Esophagus muscularis mucosa (tissue), 4 donors: ENCODE measurements around the gene PIK3CD.

ENCODE experiments used
- EP300 ChIP-seq: sonication (generic); formaldehyde crosslinking; IDR thresholded peaks from one replicate; pipeline ENCODE4 v1.6.1; 2017; ENCODE audit warnings: antibody characterized with exemption
- POLR2A ChIP-seq: fragments of 450-650 bp; IDR thresholded peaks from one replicate; pipeline ENCODE4 v1.6.1; 2017; ENCODE audit warnings: antibody characterized with exemption, moderate library complexity, mild to moderate bottlenecking, low read depth
- POLR2AphosphoS5 ChIP-seq, 2 donors: sonication (generic); formaldehyde crosslinking; IDR thresholded peaks; one replicate each; pipeline ENCODE4 v1.6.1; 2017; ENCODE audit warnings: antibody characterized with exemption in 2 of 2
- TF ChIP-seq, protein P1 (sequence below), 3 experiments: fragments of 200-600 bp in 2 of 3; fragments of 450-650 bp in 1 of 3; sonication (generic) in 2 of 3; IDR thresholded peaks; one replicate each; pipeline ENCODE4 v1.5.1; 2017 to 2019; ENCODE audit warnings: antibody characterized with exemption in 3 of 3, mild to moderate bottlenecking in 2 of 3, moderate library complexity in 1 of 3

DNA sequence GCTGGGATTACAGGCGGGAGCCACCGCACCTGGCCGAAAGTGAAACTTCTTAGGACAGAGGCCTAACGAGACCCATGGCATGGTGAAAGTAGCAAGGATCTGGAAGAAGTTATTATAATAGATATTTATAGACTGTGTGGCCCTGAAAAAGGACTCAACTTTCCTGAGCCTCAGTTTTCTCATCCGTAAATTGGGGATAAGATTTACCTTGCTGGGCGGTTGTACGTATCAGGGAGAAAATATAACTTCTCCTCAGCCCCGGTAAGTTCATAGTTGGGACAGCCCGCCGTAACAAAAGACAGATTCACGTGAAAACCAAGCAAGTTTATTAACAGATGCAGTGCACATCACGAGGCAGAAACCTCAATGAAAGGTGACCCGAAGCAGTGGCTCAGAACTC, 5.5 kb upstream of the PIK3CD start:
- TF ChIP-seq, protein P1, sequence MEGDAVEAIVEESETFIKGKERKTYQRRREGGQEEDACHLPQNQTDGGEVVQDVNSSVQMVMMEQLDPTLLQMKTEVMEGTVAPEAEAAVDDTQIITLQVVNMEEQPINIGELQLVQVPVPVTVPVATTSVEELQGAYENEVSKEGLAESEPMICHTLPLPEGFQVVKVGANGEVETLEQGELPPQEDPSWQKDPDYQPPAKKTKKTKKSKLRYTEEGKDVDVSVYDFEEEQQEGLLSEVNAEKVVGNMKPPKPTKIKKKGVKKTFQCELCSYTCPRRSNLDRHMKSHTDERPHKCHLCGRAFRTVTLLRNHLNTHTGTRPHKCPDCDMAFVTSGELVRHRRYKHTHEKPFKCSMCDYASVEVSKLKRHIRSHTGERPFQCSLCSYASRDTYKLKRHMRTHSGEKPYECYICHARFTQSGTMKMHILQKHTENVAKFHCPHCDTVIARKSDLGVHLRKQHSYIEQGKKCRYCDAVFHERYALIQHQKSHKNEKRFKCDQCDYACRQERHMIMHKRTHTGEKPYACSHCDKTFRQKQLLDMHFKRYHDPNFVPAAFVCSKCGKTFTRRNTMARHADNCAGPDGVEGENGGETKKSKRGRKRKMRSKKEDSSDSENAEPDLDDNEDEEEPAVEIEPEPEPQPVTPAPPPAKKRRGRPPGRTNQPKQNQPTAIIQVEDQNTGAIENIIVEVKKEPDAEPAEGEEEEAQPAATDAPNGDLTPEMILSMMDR (IDR thresholded peaks at IDR 0.05) = no peak
- TF ChIP-seq POLR2A (no peak), POLR2AphosphoS5 (IDR thresholded peaks at IDR 0.05) (no peak), EP300 (no peak)
